Central memory CD8-positive, alpha-beta T cell (primary cell): Measurements from ENCODE around the gene PLP2.
"Not testable (repeated sequence)": the region's sequence is repeated elsewhere in the genome, so short reads cannot be mapped to it uniquely, and the experiment has no call there.

Source experiments
- ATAC-seq: fragments of 150-1000 bp; cut with Tn5 transposase; replicated peaks from 2 replicates; pipeline ENCODE4 v1.10.0; 2022; ENCODE audit warnings: mild to moderate bottlenecking, moderate FRiP score, moderate number of reproducible peaks; ENCODE audit not compliant: poor library complexity, severe bottlenecking; ENCODE audit errors: extremely low read depth
- DNase-seq, 2 donors: peaks; one replicate each; pipeline ENCODE4 v3.0.0; 2021; ENCODE audit warnings: low spot score in 2 of 2
- H3K27ac Mint-ChIP-seq: one replicate; pipeline ENCODE4 v1.8.0; 2022; ENCODE audit warnings: low read depth, mild to moderate bottlenecking, moderate library complexity, mixed read lengths
- H3K27me3 Mint-ChIP-seq: one replicate; pipeline ENCODE4 v1.8.0; 2022; ENCODE audit warnings: mixed read lengths
- H3K36me3 Mint-ChIP-seq: one replicate; pipeline ENCODE4 v1.8.0; 2022; ENCODE audit warnings: mild to moderate bottlenecking, moderate library complexity, mixed read lengths; ENCODE audit not compliant: insufficient read depth
- H3K4me1 Mint-ChIP-seq: one replicate; pipeline ENCODE4 v1.8.0; 2022; ENCODE audit warnings: mixed read lengths
- H3K4me3 Mint-ChIP-seq: one replicate; pipeline ENCODE4 v1.8.0; 2022; ENCODE audit warnings: mild to moderate bottlenecking, moderate library complexity, mixed read lengths
- H3K9me3 Mint-ChIP-seq: one replicate; pipeline ENCODE4 v1.8.0; 2022; ENCODE audit warnings: mixed read lengths

PLP2 gene, protein sequence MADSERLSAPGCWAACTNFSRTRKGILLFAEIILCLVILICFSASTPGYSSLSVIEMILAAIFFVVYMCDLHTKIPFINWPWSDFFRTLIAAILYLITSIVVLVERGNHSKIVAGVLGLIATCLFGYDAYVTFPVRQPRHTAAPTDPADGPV

GRCh38 chrX:49171752-49172279 lies at the start of gene PLP2:
Gene PLP2, plus strand, starts transcription at chrX:49171898. Its CDS starts 103 bp downstream, at chrX:49172001.
- Mint-ChIP-seq H3K4me3 (peak within 1 kb of the TSS; percentile 91), H3K27me3 (no peaks in the 10 kb centered on the region), H3K27ac (peak within 1 kb of the TSS; percentile 86), H3K4me1 (peaks cover 25% of the 10 kb centered on the region), H3K9me3 (no peaks in the 10 kb centered on the region), H3K36me3 (peaks cover 15% of the 10 kb centered on the region)
- DNase-seq, result peak in 1 of 2 donors; percentile 22
- ATAC-seq, result peak; percentile 35

DNA sequence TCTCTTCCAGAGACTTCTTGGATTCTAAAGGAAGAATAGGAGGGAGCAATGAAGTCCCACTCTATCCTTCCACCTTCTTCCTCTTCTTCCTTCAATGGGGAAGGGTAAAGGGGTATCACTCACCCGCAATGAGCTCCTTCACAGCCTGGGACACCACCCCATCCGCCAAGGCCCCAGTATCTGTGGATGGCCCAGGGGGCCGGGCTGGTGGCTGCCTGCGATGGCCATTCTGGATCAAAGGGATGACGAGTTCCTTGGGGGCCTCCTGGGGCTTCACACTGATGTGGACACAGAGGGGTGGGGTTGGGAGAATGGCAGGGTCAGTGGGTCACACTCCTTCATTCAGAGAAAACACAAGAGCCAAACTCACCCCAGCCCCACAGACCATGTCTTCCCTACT lies 49.2 kb upstream of the PLP2 start:
- Mint-ChIP-seq H3K36me3 (peaks cover 21% of the 10 kb centered on the region), H3K4me3 (peak overlapping the region; percentile 97), H3K4me1 (peaks cover 20% of the 10 kb centered on the region), H3K27me3 (no peaks in the 10 kb centered on the region), H3K27ac (peak overlapping the region; percentile 95), H3K9me3 (no peaks in the 10 kb centered on the region)
- DNase-seq (no peak), ATAC-seq (no peak)

DNA sequence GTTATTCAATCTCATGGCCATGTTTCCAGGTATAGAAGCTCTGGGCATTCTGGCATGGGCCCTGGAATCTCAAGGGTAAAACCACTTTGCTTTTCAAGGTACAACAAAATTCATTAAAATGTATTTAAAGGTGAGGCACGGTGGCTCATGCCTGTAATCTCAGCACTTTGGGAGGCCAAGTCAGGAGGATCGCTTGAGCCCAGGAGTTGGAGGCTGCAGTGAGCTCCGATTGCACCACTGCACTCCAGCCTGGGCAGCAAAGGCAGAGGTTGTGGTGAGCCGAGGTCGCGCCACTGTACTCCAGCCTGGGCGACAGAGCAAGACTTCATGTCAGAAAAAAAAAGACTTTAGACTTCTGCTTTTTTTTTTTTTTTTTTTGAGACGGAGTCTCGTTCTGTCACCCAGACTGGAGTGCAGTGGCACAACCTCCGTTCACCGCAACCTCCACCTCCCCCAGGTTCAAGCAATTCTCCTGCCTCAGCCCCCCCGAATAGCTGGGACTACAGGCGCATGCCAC lies 43.9 kb upstream of the PLP2 start:
- not testable (repeated sequence) for H3K27me3 Mint-ChIP-seq, H3K36me3 Mint-ChIP-seq, H3K9me3 Mint-ChIP-seq, H3K4me1 Mint-ChIP-seq, ATAC-seq, H3K4me3 Mint-ChIP-seq, H3K27ac Mint-ChIP-seq, DNase-seq

DNA sequence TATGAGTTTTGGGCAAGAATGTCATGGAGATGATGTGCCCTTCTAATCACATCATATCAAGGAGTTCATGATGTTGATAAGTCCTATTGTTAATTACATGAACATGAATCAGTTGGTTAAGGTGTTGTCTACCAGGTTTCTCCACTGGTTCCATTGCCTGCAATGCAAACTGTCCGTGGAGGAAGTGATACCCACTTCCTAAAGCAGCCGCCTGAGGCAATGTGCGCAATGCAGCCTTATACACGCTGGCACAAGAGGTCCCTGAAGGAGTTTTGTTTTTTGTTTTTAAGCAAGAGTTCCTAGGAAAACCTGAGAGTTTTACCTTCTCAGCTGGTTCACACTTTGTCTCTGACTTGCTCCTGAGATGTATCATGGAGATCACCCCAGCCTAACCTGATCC lies 42.3 kb upstream of the PLP2 start:
- DNase-seq (no peak), ATAC-seq (no peak)
- Mint-ChIP-seq H3K27ac (no peak overlapping the region), H3K4me3 (no peak overlapping the region), H3K27me3 (no peaks in the 10 kb centered on the region), H3K4me1 (no peaks in the 10 kb centered on the region), H3K9me3 (no peaks in the 10 kb centered on the region), H3K36me3 (no peaks in the 10 kb centered on the region)

GRCh38 chrX:49132275-49132674 lies 39.4 kb upstream of the PLP2 start:
- DNase-seq, H3K27ac Mint-ChIP-seq, H3K4me3 Mint-ChIP-seq, H3K4me1 Mint-ChIP-seq, H3K9me3 Mint-ChIP-seq, ATAC-seq, H3K27me3 Mint-ChIP-seq, H3K36me3 Mint-ChIP-seq: not testable (repeated sequence)

DNA sequence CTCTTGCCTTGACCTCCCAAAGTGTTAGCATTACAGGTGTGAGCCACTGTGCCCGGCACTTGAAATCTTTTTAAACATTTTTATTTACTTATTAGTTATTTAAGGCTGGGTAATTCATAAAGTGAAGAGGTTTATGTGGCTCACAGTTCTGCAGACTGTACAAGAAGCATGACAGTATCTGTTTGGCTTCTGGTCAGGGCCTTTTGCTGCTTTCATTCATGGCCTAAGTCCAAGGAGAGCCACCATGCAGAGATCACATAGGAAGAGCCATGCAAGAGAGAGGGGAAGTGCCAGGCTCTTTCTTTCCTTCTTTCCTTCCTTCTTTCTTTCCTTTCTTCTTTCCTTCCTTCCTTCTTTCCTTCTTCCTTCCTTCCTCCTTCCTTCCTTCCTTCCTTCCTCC lies 37.9 kb upstream of the PLP2 start:
- Mint-ChIP-seq H3K36me3 (no peaks in the 10 kb centered on the region), H3K27me3 (no peaks in the 10 kb centered on the region), H3K4me3 (no peak overlapping the region), H3K4me1 (no peaks in the 10 kb centered on the region), H3K9me3 (no peaks in the 10 kb centered on the region), H3K27ac (no peak overlapping the region)
- no peak for DNase-seq
- no peak for ATAC-seq

DNA sequence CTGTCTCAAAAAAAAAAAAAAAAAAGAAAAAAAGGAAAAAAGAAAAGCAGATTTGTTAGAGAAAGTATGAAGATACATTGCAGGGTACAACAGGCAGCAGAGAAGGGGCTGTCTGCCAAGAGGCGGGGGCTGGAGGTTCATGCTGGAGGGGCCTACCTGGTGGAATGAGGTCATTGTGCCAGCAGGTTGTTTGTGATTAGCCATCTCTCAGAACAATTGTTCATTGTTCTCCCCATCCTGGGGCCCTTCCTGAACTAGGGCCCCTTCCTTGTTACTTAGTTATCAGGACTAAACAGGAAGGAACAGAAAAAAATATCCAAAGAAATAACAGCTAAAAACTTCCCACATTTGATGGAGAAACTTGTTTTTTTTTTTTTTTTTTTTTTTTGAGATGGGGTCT lies 34.2 kb upstream of the PLP2 start:
- H3K4me1 Mint-ChIP-seq, result no peaks in the 10 kb centered on the region
- no peaks in the 10 kb centered on the region for H3K27me3 Mint-ChIP-seq
- no peaks in the 10 kb centered on the region for H3K9me3 Mint-ChIP-seq
- DNase-seq (no peak), ATAC-seq (no peak)
- H3K4me3 Mint-ChIP-seq, result no peak overlapping the region
- H3K36me3 Mint-ChIP-seq, result peaks cover 2% of the 10 kb centered on the region
- no peak overlapping the region for H3K27ac Mint-ChIP-seq

GRCh38 chrX:49139713-49140112 lies 32.0 kb upstream of the PLP2 start:
- Mint-ChIP-seq H3K27ac (no peak overlapping the region), H3K27me3 (no peaks in the 10 kb centered on the region), H3K4me3 (no peak overlapping the region), H3K9me3 (no peaks in the 10 kb centered on the region), H3K36me3 (peaks cover 2% of the 10 kb centered on the region), H3K4me1 (no peaks in the 10 kb centered on the region)
- DNase-seq, result no peak
- no peak for ATAC-seq

DNA sequence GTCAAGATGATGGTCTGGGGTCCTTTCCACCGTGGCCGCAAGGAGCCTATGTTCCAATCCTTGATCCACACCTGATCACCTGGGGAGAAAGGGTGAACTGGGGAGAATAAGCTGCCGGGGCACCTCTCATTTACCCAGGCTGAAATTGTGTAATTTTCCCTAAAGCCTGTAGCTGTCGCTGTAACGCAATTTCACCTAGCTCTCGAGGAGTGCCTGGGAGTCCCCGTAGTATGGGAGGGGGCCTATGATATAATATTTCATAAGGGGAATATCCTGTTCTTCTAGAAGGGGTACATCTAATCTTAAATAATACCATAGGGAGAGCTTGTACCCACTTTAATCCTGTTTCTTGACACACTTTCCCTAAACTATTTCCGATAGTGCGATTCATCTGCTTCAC lies 29.4 kb upstream of the PLP2 start:
- H3K36me3 Mint-ChIP-seq, H3K4me1 Mint-ChIP-seq, H3K4me3 Mint-ChIP-seq, DNase-seq, H3K9me3 Mint-ChIP-seq, ATAC-seq, H3K27ac Mint-ChIP-seq, H3K27me3 Mint-ChIP-seq: not testable (repeated sequence)

GRCh38 chrX:49143154-49143553 lies 28.5 kb upstream of the PLP2 start:
- not testable (repeated sequence) for H3K4me1 Mint-ChIP-seq, H3K27me3 Mint-ChIP-seq, DNase-seq, H3K27ac Mint-ChIP-seq, H3K4me3 Mint-ChIP-seq, H3K36me3 Mint-ChIP-seq, ATAC-seq, H3K9me3 Mint-ChIP-seq

GRCh38 chrX:49147282-49147681 lies 24.4 kb upstream of the PLP2 start:
- DNase-seq (no peak), ATAC-seq (no peak)
- Mint-ChIP-seq H3K27me3 (no peaks in the 10 kb centered on the region), H3K36me3 (no peaks in the 10 kb centered on the region), H3K4me1 (no peaks in the 10 kb centered on the region), H3K9me3 (no peaks in the 10 kb centered on the region), H3K4me3 (no peak overlapping the region), H3K27ac (no peak overlapping the region)

GRCh38 chrX:49147936-49148335 lies 23.8 kb upstream of the PLP2 start:
- Mint-ChIP-seq H3K27ac (no peak overlapping the region), H3K36me3 (no peaks in the 10 kb centered on the region), H3K9me3 (no peaks in the 10 kb centered on the region), H3K4me3 (no peak overlapping the region), H3K4me1 (no peaks in the 10 kb centered on the region), H3K27me3 (no peaks in the 10 kb centered on the region)
- ATAC-seq (no peak), DNase-seq (no peak)

DNA sequence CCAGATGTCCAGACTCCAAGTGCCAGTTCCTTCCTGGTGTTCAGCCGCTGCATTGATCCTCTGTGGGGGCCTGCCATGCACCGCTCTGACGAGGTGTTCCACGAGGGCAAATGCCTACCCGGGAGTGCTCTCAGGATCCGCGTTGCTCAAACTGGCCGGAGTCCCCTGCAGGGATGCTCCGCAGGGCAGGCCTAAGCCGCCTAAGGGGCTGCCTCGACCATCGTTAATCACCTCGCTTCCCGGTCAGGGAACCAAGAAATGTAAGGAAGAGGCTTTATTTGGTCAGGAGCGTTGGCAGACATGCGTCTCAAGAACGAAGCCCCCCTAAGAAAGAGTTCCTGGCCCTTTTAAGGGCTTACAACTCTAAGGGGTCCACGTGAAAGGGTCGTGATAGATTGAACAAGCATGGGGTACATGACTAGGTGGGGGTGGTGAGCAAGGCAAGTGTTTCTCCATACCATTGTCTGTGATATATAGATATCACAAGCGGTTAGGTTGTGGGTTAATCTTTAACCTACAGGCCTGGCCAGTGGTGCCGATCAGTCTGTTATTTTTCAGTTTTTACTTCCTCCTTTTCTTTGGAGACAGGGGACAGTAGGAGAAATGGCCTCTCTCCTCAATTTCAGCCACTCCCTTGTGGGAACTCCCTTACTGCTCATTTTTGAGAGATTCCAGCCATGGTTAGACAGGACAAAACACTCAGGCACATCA lies 23.2 kb upstream of the PLP2 start:
- H3K9me3 Mint-ChIP-seq, H3K4me1 Mint-ChIP-seq, DNase-seq, H3K36me3 Mint-ChIP-seq, H3K27ac Mint-ChIP-seq, H3K4me3 Mint-ChIP-seq, ATAC-seq, H3K27me3 Mint-ChIP-seq: not testable (repeated sequence)
